Endothelial cell of umbilical vein (primary cell): ENCODE data around the gene PPM1H. TPM values are rescaled to one million over a fixed set of nuclear protein-coding genes. Genes with fewer than 3 reads are reported as not detected.

Experiments
- BruUV-seq: library from RNA; stranded (reverse); fragments of 400-500 nt; replicated peaks from 2 replicates; lab custom pipeline; 2021; lab: Mats Ljungman, UMichigan
- CTCF ChIA-PET: fragments of 300-600, 350-600 bp; sonication (Branson Sonifier 250); formaldehyde crosslinking; loops from one replicate; lab custom pipeline; 2021; ENCODE audit warnings: antibody characterized with exemption, inconsistent platforms; lab: Charles Lee
- POLR2A ChIA-PET: fragments of 300-600, 350-600 bp; sonication (Branson Sonifier 250); formaldehyde crosslinking; loops from one replicate; lab custom pipeline; 2021; ENCODE audit warnings: antibody characterized with exemption, inconsistent platforms; lab: Charles Lee
- DNase-seq: peaks from one replicate; pipeline ENCODE4 v3.0.0-alpha.2; 2011; ENCODE audit warnings: low read depth, low spot score
- FAIRE-seq: peaks from 2 replicates; lab custom pipeline; 2011; peaks lifted over from hg19 to GRCh38; lab: Jason Lieb, UNC
- H2AFZ ChIP-seq: 2 replicates; pipeline ENCODE4 v1.6.0; 2012; ENCODE audit warnings: low read depth, low read length, control low read depth, inconsistent platforms
- H3K27ac ChIP-seq: 2 replicates; pipeline ENCODE4 v1.5.1; 2011; ENCODE audit warnings: low read depth, mild to moderate bottlenecking, control low read depth, low read length, moderate library complexity; ENCODE audit not compliant: insufficient read depth
- H3K27me3 ChIP-seq, 2 experiments: 2 replicates each; pipeline versions ENCODE4 v1.6.0 to v1.6.1; 2011; ENCODE audit warnings: low read length in 2 of 2, mixed read lengths in 1 of 2; ENCODE audit not compliant: control insufficient read depth in 2 of 2, insufficient read depth in 2 of 2
- H3K36me3 ChIP-seq, 2 experiments: 2 replicates in 1 of 2; 3 replicates in 1 of 2; pipeline ENCODE4 v1.5.1; 2011; ENCODE audit warnings: low read length in 2 of 2, mild to moderate bottlenecking in 1 of 2, moderate library complexity in 1 of 2; ENCODE audit not compliant: control insufficient read depth in 2 of 2, insufficient read depth in 2 of 2; ENCODE audit errors: extremely low read depth in 1 of 2
- H3K4me1 ChIP-seq: 3 replicates; pipeline ENCODE4 v1.5.1; 2011; ENCODE audit warnings: mild to moderate bottlenecking, low read length; ENCODE audit not compliant: control insufficient read depth, insufficient read depth; ENCODE audit errors: extremely low read depth
- H3K4me2 ChIP-seq: 2 replicates; pipeline ENCODE4 v1.6.1; 2011; ENCODE audit warnings: low read length, control low read depth, mixed read lengths; ENCODE audit not compliant: insufficient read depth
- H3K4me3 ChIP-seq, 3 experiments: fragments of 200-600 bp in 1 of 3; sonication (generic), shearing (Covaris generic) in 1 of 3; replicated peaks in 1 of 3; 2 replicates each; pipeline ENCODE4 v1.5.1; 2011 to 2016; ENCODE audit warnings: control low read depth in 3 of 3, low read length in 3 of 3, mild to moderate bottlenecking in 2 of 3, inconsistent platforms in 1 of 3, low read depth in 1 of 3, moderate library complexity in 1 of 3; ENCODE audit not compliant: insufficient read depth in 1 of 3
- H3K79me2 ChIP-seq: 2 replicates; pipeline ENCODE4 v1.6.0; 2012; ENCODE audit warnings: low read length, inconsistent platforms; ENCODE audit not compliant: control insufficient read depth, insufficient read depth
- H3K9ac ChIP-seq: replicated peaks from 2 replicates; pipeline ENCODE3; 2011; ENCODE audit warnings: low read length, control low read depth; ENCODE audit not compliant: insufficient read depth; ENCODE audit errors: extremely low read depth
- H3K9me1 ChIP-seq: replicated peaks from 3 replicates; pipeline ENCODE4 v1.6.0; 2011; ENCODE audit warnings: mild to moderate bottlenecking, low read length; ENCODE audit not compliant: control insufficient read depth, insufficient read depth; ENCODE audit errors: extremely low read depth
- H3K9me3 ChIP-seq: replicated peaks from 2 replicates; pipeline ENCODE4 v1.5.1; 2012; ENCODE audit warnings: low read length, inconsistent platforms; ENCODE audit not compliant: control insufficient read depth, insufficient read depth
- H4K20me1 ChIP-seq: replicated peaks from 2 replicates; pipeline ENCODE3; 2011; ENCODE audit warnings: mild to moderate bottlenecking, low read length; ENCODE audit not compliant: control insufficient read depth, insufficient read depth; ENCODE audit errors: extremely low read depth
- FOS ChIP-seq: IDR thresholded peaks from 2 replicates; pipeline ENCODE4 v1.6.1; 2011; ENCODE audit warnings: mild to moderate bottlenecking, low read length, moderate library complexity, borderline replicate concordance; ENCODE audit not compliant: insufficient read depth
- GATA2 ChIP-seq: IDR thresholded peaks from 2 replicates; pipeline ENCODE4 v1.7.0; 2011; ENCODE audit warnings: low read depth, mild to moderate bottlenecking, moderate library complexity, mixed read lengths, low read length; ENCODE audit not compliant: insufficient read length, insufficient read depth
- JUN ChIP-seq: IDR thresholded peaks from 2 replicates; pipeline ENCODE4 v1.6.1; 2011; ENCODE audit warnings: borderline replicate concordance, low read depth; ENCODE audit not compliant: insufficient read length, insufficient read depth
- MYC ChIP-seq: IDR thresholded peaks from one replicate; pipeline ENCODE4 v1.6.1; 2011; ENCODE audit warnings: mild to moderate bottlenecking, low read depth, low read length
- POLR2A ChIP-seq: IDR thresholded peaks from 2 replicates; pipeline ENCODE4 v1.6.1; 2012; ENCODE audit warnings: low read depth, mild to moderate bottlenecking, control low read depth, low read length
- POLR2AphosphoS5 ChIP-seq: IDR thresholded peaks from 2 replicates; pipeline ENCODE4 v1.6.1; 2012; ENCODE audit warnings: low read depth, mild to moderate bottlenecking, control low read depth, low read length, moderate library complexity; ENCODE audit not compliant: insufficient read depth
- dilution Hi-C: fragments of 300-500 bp; cut with MboI; formaldehyde crosslinking; loops from one replicate; pipeline ENCODE4 v1.15.0; 2019; ENCODE audit warnings: low sequenced_read_pairs; ENCODE audit not compliant: extremely low pct_ligation_motif_present
- intact Hi-C: fragments of 100-400 bp; cut with micrococcal nuclease; formaldehyde crosslinking; loops from one replicate; pipeline ENCODE4 v1.10.0; 2022
- polyA plus RNA-seq, 4 experiments: library from polyadenylated mRNA; depleted of rRNA in 3 of 4; stranded (reverse) in 3 of 4; unstranded in 1 of 4; fragments of >200 nt; gene quantifications; 2 replicates each; pipeline versions ENCODE4 v1.2.1 to v1.2.3, GENCODE V29; 2011 to 2012; ENCODE audit warnings: missing spikeins in 1 of 4
- total RNA-seq: library from RNA; stranded (reverse); gene quantifications from 2 replicates; pipeline ENCODE4 v1.2.3, GENCODE V29; 2021
- TF ChIP-seq, protein P1 (sequence below): IDR thresholded peaks from 2 replicates; pipeline ENCODE4 v1.6.1; 2011; ENCODE audit not compliant: insufficient read depth, insufficient read length
- TF ChIP-seq, protein P2 (sequence below), 2 donors: IDR thresholded peaks; 1 replicate in 1 of 2; 2 replicates in 1 of 2; pipeline ENCODE4 v1.5.1; 2011; ENCODE audit warnings: low read length in 2 of 2, mild to moderate bottlenecking in 2 of 2, moderate library complexity in 2 of 2, control low read depth in 1 of 2, inconsistent platforms in 1 of 2, low read depth in 1 of 2; ENCODE audit not compliant: insufficient read depth in 1 of 2; ENCODE audit errors: extremely low read depth in 1 of 2

The PPM1H gene
- total and polyA plus RNA-seq, 2 donors (not counting 3 experiments of a cell fraction or from before 2014, with no cell fraction given) = 1.0 to 7.2 TPM

DNA sequence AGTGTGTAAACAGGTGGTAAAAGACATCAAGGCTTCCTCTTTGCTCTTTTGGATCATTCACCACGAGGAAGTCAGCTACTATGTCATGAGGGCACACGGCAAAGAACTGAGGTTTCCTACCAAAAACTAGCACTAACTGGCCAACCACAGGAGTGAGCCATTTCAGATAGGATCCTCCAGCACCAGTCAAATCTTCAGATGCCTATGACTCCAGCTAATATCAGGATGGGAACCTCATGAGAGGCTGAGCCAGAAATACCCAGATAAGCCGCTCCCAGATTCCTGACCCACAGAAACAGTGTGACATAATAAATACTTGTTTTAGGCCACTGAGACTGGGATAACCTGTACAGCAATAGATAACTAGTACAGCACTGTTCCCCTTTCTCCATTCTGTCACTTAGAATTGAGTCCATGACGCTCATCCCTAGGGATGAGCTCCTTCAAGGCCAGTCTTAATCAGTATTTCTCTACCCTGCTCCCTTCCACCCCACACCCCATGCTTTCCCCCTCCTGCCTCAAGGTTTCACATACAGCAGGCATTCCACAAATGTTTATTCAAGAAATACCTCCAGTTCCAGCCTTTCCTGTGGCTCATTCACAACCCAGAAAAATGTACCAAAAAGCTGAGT is 68.4 kb downstream of the PPM1H start:
- intact Hi-C loops (loop anchor here (1.0 to 2.0 kb wide), 3 partner anchors 37 to 68 kb away; partner anchors contain the start of gene PPM1H), dilution Hi-C loops (no loop called here)
- CTCF ChIA-PET = interaction anchor here (0.8 to 1.4 kb wide), 3 partner anchors 22 to 67 kb away, joined by 3 to 5 read pairs (median 4); no protein-coding TSS in a partner anchor
- peak overlapping the region; percentile 72 for H3K4me2 ChIP-seq
- peak overlapping the region; percentile 74 for H3K27ac ChIP-seq
- peak overlapping the region; percentile 58 for H2AFZ ChIP-seq
- peaks cover 36% of the 10 kb centered on the region for H3K4me1 ChIP-seq
- TF ChIP-seq POLR2AphosphoS5 = peak; percentile 37
- TF ChIP-seq POLR2A = no peak
- TF ChIP-seq, protein P1, sequence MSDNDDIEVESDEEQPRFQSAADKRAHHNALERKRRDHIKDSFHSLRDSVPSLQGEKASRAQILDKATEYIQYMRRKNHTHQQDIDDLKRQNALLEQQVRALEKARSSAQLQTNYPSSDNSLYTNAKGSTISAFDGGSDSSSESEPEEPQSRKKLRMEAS = no peak
- TF ChIP-seq FOS = no peak
- TF ChIP-seq GATA2 = no peak
- TF ChIP-seq, protein P2, sequence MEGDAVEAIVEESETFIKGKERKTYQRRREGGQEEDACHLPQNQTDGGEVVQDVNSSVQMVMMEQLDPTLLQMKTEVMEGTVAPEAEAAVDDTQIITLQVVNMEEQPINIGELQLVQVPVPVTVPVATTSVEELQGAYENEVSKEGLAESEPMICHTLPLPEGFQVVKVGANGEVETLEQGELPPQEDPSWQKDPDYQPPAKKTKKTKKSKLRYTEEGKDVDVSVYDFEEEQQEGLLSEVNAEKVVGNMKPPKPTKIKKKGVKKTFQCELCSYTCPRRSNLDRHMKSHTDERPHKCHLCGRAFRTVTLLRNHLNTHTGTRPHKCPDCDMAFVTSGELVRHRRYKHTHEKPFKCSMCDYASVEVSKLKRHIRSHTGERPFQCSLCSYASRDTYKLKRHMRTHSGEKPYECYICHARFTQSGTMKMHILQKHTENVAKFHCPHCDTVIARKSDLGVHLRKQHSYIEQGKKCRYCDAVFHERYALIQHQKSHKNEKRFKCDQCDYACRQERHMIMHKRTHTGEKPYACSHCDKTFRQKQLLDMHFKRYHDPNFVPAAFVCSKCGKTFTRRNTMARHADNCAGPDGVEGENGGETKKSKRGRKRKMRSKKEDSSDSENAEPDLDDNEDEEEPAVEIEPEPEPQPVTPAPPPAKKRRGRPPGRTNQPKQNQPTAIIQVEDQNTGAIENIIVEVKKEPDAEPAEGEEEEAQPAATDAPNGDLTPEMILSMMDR (IDR thresholded peaks at IDR 0.05; ENCODE audit: extremely low read depth in 1 of 2, insufficient read depth in 1 of 2, low read depth in 1 of 2, low read length in 2 of 2) = no peak
- peak; percentile 2 for TF ChIP-seq JUN
- TF ChIP-seq MYC = no peak
- H3K27me3 ChIP-seq = no peaks in the 10 kb centered on the region
- no TSS peak for BruUV-seq
- POLR2A ChIA-PET = no interaction called here
- H3K4me3 ChIP-seq = no peak overlapping the region
- H3K36me3 ChIP-seq = no peaks in the 10 kb centered on the region
- no peaks in the 10 kb centered on the region for H4K20me1 ChIP-seq
- H3K9me1 ChIP-seq = no peaks in the 10 kb centered on the region
- H3K9ac ChIP-seq = peak overlapping the region; percentile 8
- H3K9me3 ChIP-seq = no peaks in the 10 kb centered on the region
- DNase-seq = peak; percentile 65
- peak; percentile 89 for FAIRE-seq
- H3K79me2 ChIP-seq = no peaks in the 10 kb centered on the region
